ENCODE data around the gene ZNF385D.

Gene ZNF385D

GRCh38 chr3:21561472-21561871 lies 189.5 kb downstream of the ZNF385D start:
- Mint-ChIP-seq H3K4me1 (ENCODE audit: low read depth) (no peaks in the 10 kb centered on the region), H3K27ac (no peak overlapping the region), H3K4me3 (no peak overlapping the region), H3K9me3 (peaks cover 10% of the 10 kb centered on the region), H3K27me3 (no peaks in the 10 kb centered on the region), H3K36me3 (ENCODE audit: low read depth) (no peaks in the 10 kb centered on the region)
- no peak for DNase-seq

- H3K36me3 Mint-ChIP-seq (ENCODE audit: low read depth), result no peaks in the 10 kb centered on the region
- no peak for DNase-seq
- H3K9me3 Mint-ChIP-seq, result peaks cover 3% of the 10 kb centered on the region
- H3K27ac Mint-ChIP-seq, result no peak overlapping the region
- no peak overlapping the region for H3K4me3 Mint-ChIP-seq
- no peaks in the 10 kb centered on the region for H3K27me3 Mint-ChIP-seq
- no peaks in the 10 kb centered on the region for H3K4me1 Mint-ChIP-seq (ENCODE audit: low read depth)
Observed at GRCh38 chr3:21551019-21551418, 200.0 kb downstream of the ZNF385D start.

- Mint-ChIP-seq H3K27me3 (no peaks in the 10 kb centered on the region), H3K9me3 (peaks cover 5% of the 10 kb centered on the region), H3K4me3 (no peak overlapping the region), H3K4me1 (ENCODE audit: low read depth) (no peaks in the 10 kb centered on the region), H3K27ac (no peak overlapping the region), H3K36me3 (ENCODE audit: low read depth) (no peaks in the 10 kb centered on the region)
- no peak for DNase-seq
Observed at GRCh38 chr3:21544076-21544462, 206.9 kb downstream of the ZNF385D start.

- H3K36me3 Mint-ChIP-seq (ENCODE audit: low read depth), result no peaks in the 10 kb centered on the region
- H3K27me3 Mint-ChIP-seq, result no peaks in the 10 kb centered on the region
- no peak overlapping the region for H3K4me3 Mint-ChIP-seq
- H3K27ac Mint-ChIP-seq, result no peak overlapping the region
- DNase-seq, result no peak
- H3K9me3 Mint-ChIP-seq, result peaks cover 5% of the 10 kb centered on the region
- no peaks in the 10 kb centered on the region for H3K4me1 Mint-ChIP-seq (ENCODE audit: low read depth)
Observed at GRCh38 chr3:21543380-21544075, 207.5 kb downstream of the ZNF385D start.

GRCh38 chr3:21542656-21543379 lies 208.2 kb downstream of the ZNF385D start:
- no peak for DNase-seq
- Mint-ChIP-seq H3K36me3 (ENCODE audit: low read depth) (no peaks in the 10 kb centered on the region), H3K4me1 (ENCODE audit: low read depth) (no peaks in the 10 kb centered on the region), H3K4me3 (no peak overlapping the region), H3K9me3 (peaks cover 8% of the 10 kb centered on the region), H3K27ac (no peak overlapping the region), H3K27me3 (no peaks in the 10 kb centered on the region)

GRCh38 chr3:21540265-21540664 lies 210.7 kb downstream of the ZNF385D start:
- Mint-ChIP-seq H3K27ac (no peak overlapping the region), H3K4me3 (no peak overlapping the region), H3K27me3 (no peaks in the 10 kb centered on the region), H3K4me1 (ENCODE audit: low read depth) (no peaks in the 10 kb centered on the region), H3K9me3 (peaks cover 14% of the 10 kb centered on the region), H3K36me3 (ENCODE audit: low read depth) (no peaks in the 10 kb centered on the region)
- no peak for DNase-seq

- Mint-ChIP-seq H3K27ac (no peak overlapping the region), H3K36me3 (ENCODE audit: low read depth) (no peaks in the 10 kb centered on the region), H3K9me3 (peaks cover 15% of the 10 kb centered on the region), H3K4me1 (ENCODE audit: low read depth) (no peaks in the 10 kb centered on the region), H3K4me3 (no peak overlapping the region), H3K27me3 (no peaks in the 10 kb centered on the region)
- no peak for DNase-seq
Observed at GRCh38 chr3:21534462-21534861, 216.5 kb downstream of the ZNF385D start.

- H3K4me3 Mint-ChIP-seq, result no peak overlapping the region
- H3K36me3 Mint-ChIP-seq (ENCODE audit: low read depth), result no peaks in the 10 kb centered on the region
- DNase-seq, result no peak
- H3K27me3 Mint-ChIP-seq, result no peaks in the 10 kb centered on the region
- peaks cover 16% of the 10 kb centered on the region for H3K9me3 Mint-ChIP-seq
- H3K4me1 Mint-ChIP-seq (ENCODE audit: low read depth), result no peaks in the 10 kb centered on the region
- no peak overlapping the region for H3K27ac Mint-ChIP-seq
Observed at GRCh38 chr3:21533002-21533401, 218.0 kb downstream of the ZNF385D start.

- H3K9me3 Mint-ChIP-seq, result peaks cover 12% of the 10 kb centered on the region
- no peak for DNase-seq
- H3K4me3 Mint-ChIP-seq, result no peak overlapping the region
- no peaks in the 10 kb centered on the region for H3K4me1 Mint-ChIP-seq (ENCODE audit: low read depth)
- H3K27ac Mint-ChIP-seq, result no peak overlapping the region
- H3K27me3 Mint-ChIP-seq, result no peaks in the 10 kb centered on the region
- no peaks in the 10 kb centered on the region for H3K36me3 Mint-ChIP-seq (ENCODE audit: low read depth)
Observed at GRCh38 chr3:21531909-21532308, 219.1 kb downstream of the ZNF385D start.

GRCh38 chr3:21528291-21528995 lies 222.6 kb downstream of the ZNF385D start:
- no peak for DNase-seq
- no peaks in the 10 kb centered on the region for H3K36me3 Mint-ChIP-seq (ENCODE audit: low read depth)
- H3K4me3 Mint-ChIP-seq, result no peak overlapping the region
- H3K27me3 Mint-ChIP-seq, result no peaks in the 10 kb centered on the region
- no peaks in the 10 kb centered on the region for H3K4me1 Mint-ChIP-seq (ENCODE audit: low read depth)
- peaks cover 9% of the 10 kb centered on the region for H3K9me3 Mint-ChIP-seq
- no peak overlapping the region for H3K27ac Mint-ChIP-seq

GRCh38 chr3:21526461-21526860 lies 224.5 kb downstream of the ZNF385D start:
- H3K27me3 Mint-ChIP-seq, result no peaks in the 10 kb centered on the region
- no peaks in the 10 kb centered on the region for H3K4me1 Mint-ChIP-seq (ENCODE audit: low read depth)
- no peak for DNase-seq
- no peak overlapping the region for H3K4me3 Mint-ChIP-seq
- H3K36me3 Mint-ChIP-seq (ENCODE audit: low read depth), result no peaks in the 10 kb centered on the region
- peaks cover 3% of the 10 kb centered on the region for H3K9me3 Mint-ChIP-seq
- H3K27ac Mint-ChIP-seq, result no peak overlapping the region

GRCh38 chr3:21524133-21524532 lies 226.9 kb downstream of the ZNF385D start:
- Mint-ChIP-seq H3K27ac (no peak overlapping the region), H3K9me3 (peaks cover 6% of the 10 kb centered on the region), H3K4me3 (no peak overlapping the region), H3K4me1 (ENCODE audit: low read depth) (no peaks in the 10 kb centered on the region), H3K27me3 (no peaks in the 10 kb centered on the region), H3K36me3 (ENCODE audit: low read depth) (no peaks in the 10 kb centered on the region)
- DNase-seq, result no peak

GRCh38 chr3:21520106-21520963 lies 230.7 kb downstream of the ZNF385D start:
- no peak overlapping the region for H3K27ac Mint-ChIP-seq
- peaks cover 7% of the 10 kb centered on the region for H3K9me3 Mint-ChIP-seq
- no peaks in the 10 kb centered on the region for H3K27me3 Mint-ChIP-seq
- no peak for DNase-seq
- no peaks in the 10 kb centered on the region for H3K36me3 Mint-ChIP-seq (ENCODE audit: low read depth)
- no peaks in the 10 kb centered on the region for H3K4me1 Mint-ChIP-seq (ENCODE audit: low read depth)
- H3K4me3 Mint-ChIP-seq, result no peak overlapping the region

- DNase-seq, result no peak
- Mint-ChIP-seq H3K4me1 (ENCODE audit: low read depth) (no peaks in the 10 kb centered on the region), H3K36me3 (ENCODE audit: low read depth) (no peaks in the 10 kb centered on the region), H3K9me3 (peaks cover 7% of the 10 kb centered on the region), H3K4me3 (no peak overlapping the region), H3K27ac (no peak overlapping the region), H3K27me3 (no peaks in the 10 kb centered on the region)
Observed at GRCh38 chr3:21517184-21517583, 233.8 kb downstream of the ZNF385D start.
